GM10266 (cell line): ENCODE measurements around the gene HSPBP1.

ENCODE experiments used
- DNase-seq: peaks from one replicate; pipeline ENCODE4 v3.0.0; 2012; ENCODE audit errors: extremely low spot score
- TF ChIP-seq, protein P1 (sequence below): IDR thresholded peaks from 2 replicates; pipeline ENCODE4 v1.5.1; 2012; ENCODE audit warnings: mild to moderate bottlenecking, low read depth; ENCODE audit not compliant: control insufficient read depth, insufficient read depth; ENCODE audit errors: missing control alignments

The HSPBP1 gene

DNA sequence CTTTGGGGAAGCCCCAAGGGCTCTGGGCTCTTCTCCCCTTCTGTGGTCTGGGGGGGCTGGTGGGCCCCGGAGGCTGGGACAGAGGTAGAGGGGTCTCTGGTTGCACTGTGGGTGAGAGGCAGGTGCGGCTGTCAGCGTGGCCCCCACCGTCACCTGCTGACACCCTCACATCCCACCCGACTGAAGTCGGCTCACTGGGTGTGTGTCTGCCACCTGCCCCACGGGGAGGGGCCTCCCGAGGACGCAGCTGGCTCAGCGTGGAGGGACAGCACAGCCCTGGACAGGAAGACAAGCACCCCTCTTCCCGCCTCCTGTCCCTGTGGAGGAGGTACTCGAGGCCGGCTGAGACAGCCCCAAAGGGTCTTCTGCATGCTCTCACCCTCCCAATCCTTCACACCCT, 49.1 kb downstream of the HSPBP1 start:
- DNase-seq = no peak
- TF ChIP-seq, protein P1, sequence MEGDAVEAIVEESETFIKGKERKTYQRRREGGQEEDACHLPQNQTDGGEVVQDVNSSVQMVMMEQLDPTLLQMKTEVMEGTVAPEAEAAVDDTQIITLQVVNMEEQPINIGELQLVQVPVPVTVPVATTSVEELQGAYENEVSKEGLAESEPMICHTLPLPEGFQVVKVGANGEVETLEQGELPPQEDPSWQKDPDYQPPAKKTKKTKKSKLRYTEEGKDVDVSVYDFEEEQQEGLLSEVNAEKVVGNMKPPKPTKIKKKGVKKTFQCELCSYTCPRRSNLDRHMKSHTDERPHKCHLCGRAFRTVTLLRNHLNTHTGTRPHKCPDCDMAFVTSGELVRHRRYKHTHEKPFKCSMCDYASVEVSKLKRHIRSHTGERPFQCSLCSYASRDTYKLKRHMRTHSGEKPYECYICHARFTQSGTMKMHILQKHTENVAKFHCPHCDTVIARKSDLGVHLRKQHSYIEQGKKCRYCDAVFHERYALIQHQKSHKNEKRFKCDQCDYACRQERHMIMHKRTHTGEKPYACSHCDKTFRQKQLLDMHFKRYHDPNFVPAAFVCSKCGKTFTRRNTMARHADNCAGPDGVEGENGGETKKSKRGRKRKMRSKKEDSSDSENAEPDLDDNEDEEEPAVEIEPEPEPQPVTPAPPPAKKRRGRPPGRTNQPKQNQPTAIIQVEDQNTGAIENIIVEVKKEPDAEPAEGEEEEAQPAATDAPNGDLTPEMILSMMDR = no peak

DNA sequence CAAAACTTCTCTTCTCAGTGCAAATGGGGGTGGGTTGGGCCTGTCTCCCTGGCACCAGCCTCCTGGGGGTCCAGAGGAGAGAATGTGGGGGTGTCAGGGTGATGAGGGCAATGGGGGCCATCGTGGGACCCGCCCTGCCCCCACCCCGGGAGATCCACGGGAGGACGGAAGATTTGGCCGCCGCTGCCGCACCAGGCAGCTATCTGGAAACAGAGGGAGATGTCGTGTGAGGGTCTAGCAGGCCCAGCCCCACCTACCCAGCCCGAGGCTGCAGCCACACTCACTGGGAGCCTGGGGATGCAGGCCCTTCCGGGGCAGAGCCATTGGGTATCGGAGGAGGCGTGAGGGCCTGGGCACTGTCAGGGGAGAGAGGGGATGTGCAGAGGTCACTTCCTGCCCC, 49.6 kb downstream of the HSPBP1 start:
- TF ChIP-seq, protein P1 = no peak
- no peak for DNase-seq

DNA sequence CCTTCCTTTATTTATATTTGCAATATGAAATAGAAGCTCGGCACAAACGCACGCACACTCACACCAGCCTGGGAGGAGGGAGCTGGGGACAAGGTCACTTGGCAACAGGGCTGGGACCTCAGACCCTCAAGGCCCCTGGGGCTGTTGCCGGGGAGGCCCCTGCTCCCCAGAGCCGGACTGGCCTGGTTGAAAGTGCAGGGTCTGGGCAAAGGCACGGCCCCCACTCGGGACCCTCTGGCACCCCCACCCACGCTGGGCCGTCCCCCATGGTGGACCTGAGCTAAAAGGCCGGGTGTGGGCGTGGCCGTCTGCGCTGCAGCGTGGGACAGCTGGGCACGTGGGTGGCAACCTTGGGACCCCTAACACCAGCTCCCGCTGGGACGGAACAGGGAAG, 50.1 kb downstream of the HSPBP1 start:
- TF ChIP-seq, protein P1 = no peak
- DNase-seq = no peak

DNA sequence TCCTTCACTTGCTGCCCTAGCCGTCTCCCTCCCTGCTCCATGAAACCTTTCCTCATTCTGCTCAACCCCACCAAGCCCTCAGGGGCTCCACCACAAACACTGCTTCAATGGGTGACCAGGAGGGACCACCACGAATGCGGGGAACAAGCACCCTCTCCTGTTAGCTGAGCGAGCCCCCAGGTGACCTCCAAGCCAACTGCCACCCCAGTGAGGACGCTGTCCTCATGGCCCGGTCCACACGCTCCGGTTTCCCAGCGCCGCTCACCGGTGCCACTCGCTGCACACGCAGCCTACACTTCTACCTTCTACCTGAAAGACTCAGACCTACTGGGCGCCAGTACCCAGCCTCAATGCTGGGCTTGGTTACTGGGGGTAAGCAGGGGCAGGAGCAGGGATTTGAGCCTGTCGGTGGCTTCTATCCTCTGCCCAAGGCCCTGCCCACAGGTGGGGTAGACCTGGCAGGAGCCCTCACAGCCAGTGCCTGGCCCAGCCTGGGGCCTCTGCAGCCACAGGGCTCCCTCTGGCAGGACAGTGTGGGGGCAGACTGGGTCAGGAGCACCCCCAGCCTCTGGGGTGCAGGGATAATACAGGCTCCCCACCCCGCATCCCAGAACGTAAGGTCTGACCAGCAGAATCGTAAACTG, 50.6 kb downstream of the HSPBP1 start:
- no peak for DNase-seq
- TF ChIP-seq, protein P1 = no peak

DNA sequence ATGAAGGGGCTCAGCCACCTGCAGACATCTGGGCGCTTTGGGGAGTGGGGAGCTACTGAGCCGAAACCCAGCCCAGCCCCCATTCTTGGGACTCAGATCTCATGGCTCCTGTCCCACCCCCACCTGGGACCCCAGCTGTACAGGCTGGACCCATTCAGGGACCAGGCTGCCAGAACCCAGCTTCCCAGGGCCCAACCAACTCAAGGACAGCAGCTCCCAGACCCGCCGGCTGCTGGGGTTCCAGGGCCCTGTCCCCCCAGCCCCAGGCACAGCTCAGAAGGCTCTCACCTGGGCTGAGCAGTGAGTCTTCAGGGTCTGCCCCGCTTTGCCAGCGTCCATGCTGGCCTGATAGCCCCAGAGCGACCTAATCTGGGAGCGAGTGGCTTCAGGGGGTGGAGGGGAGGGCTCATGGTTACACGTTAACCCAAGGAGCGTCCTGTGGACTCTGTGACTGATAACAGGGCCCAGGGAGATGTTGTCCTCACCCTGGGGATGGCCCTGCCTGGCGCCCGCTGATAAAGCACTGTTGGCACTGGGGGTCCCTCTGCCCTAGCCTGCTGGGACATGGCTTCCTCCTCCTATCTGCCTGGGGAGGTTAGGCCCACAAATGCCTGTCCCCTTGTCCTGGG, 51.4 kb downstream of the HSPBP1 start, which contains the start of gene TMEM86B:
Gene TMEM86B (minus strand): TSS at position 361 of the 629 bp plus-strand sequence. CDS start 22 bp downstream, at position 339.
- TF ChIP-seq, protein P1 = no peak
- no peak for DNase-seq

DNA sequence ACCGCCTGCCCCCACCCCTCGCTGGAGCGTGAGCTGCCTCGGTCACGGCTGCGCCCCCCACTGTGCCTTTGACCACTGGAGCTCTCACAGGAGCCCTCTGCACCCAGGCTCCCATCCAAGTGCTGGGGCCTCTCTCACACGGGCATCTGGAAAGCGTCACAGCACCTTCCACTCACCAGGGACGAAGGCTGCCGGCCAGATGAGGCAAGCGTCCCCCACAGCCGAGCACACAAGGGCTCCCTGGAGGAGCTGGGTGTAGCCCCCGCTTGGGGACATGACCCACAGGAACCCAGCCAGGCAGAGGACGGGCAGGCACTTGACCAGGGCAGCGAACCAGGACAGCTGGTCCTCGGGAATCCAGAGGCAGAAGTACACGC, 51.9 kb downstream of the HSPBP1 start:
- no peak for DNase-seq
- TF ChIP-seq, protein P1 = no peak

DNA sequence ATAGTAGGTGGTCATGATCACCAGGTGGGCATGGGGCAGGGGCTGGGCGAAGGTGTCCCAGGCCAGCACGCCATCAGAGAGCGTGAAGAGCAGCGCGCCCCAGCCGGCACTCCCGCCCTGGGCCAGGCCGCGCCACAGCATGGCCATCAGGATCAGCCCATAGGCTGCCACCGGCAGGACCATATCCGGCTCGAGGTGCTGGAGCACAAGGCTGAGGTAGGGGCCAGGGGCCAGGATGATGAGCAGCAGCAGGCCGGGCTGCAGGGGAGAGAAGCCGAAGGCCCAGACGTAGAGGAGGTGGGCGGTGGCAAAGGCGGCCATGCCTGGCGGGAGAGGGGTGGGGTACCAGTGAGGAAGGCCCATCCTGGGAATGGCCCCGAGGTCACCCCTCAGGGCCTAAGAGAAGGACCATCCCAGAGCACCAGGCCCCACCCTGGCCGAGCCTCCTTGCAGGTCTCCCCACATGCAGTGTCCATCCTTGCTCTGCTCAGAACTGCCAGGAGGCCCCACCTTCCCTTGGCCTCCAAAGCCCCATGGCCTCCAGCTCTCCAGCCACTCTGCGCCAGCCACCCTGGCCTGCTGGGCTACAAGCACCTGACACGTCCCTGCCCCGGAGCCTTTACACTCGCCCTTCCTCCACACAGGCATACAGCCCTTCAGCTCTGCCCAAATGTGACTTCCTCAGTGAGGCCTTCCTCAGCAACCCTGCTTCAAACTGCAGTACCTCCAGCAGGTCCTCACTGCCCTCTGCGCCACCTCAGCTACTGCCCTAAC, 52.5 kb downstream of the HSPBP1 start:
- no peak for DNase-seq
- TF ChIP-seq, protein P1 = no peak
